Stimulated activated CD4-positive, alpha-beta T cell treated with anti-CD3 and anti-CD28 coated beads, Interleukin-2, amount 100 ng/mL, for 48 hours (primary cell): ENCODE data around the gene TNS3.
A peak's percentile ranks its signal among the peaks of the same experiment; 100 is the strongest.

ENCODE experiments used
- DNase-seq, 2 donors: peaks; one replicate each; pipeline ENCODE4 v3.0.0-alpha.2; 2020

The TNS3 gene

DNA sequence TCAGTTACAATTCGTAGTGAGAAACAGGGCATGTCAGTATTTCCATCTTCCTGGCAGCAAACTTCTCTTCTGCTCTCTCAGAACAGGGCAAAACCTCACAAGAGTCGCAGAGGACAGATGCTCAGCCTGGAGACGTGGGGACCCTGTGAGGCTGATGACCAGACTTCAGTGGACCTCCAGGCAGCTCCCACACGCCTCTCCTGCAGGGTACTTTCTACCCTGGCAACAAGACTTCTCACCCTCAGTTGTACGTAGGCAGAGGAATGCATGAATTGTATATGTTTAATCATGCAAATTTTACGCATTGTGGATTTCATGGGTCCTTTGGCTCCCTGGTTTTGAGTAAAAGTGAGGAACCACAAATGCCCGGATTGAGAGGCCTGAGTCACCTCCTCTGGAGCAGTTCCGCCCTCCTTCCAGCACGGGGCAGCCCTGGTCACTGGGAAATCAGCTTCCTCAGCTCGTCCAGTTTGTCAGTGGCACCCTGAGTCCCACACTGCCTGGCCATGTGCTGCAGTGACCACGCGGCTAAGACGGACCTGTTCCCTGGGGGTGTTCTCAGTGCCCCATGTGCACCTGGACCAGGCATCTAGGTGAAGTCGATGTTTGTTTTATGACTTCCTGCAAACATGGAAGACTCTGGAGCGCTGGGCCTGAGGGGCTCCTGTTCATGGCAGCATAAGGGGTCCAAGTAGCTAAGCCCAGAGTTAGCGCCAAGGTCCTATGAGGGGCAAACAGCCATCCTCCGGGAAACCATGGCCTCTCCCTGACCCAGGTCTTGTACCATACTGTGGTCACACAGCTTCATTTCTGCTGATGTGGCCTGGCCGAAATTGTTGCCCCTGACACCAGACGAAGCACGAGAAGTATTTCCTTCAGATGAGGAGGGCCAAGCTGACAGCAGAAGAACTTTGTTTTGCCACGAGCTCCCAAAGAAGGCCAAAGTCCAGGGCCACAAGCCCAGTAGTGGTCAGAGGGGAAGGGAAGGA lies 165.1 kb downstream of the TNS3 start:
- DNase-seq, result no peak

DNA sequence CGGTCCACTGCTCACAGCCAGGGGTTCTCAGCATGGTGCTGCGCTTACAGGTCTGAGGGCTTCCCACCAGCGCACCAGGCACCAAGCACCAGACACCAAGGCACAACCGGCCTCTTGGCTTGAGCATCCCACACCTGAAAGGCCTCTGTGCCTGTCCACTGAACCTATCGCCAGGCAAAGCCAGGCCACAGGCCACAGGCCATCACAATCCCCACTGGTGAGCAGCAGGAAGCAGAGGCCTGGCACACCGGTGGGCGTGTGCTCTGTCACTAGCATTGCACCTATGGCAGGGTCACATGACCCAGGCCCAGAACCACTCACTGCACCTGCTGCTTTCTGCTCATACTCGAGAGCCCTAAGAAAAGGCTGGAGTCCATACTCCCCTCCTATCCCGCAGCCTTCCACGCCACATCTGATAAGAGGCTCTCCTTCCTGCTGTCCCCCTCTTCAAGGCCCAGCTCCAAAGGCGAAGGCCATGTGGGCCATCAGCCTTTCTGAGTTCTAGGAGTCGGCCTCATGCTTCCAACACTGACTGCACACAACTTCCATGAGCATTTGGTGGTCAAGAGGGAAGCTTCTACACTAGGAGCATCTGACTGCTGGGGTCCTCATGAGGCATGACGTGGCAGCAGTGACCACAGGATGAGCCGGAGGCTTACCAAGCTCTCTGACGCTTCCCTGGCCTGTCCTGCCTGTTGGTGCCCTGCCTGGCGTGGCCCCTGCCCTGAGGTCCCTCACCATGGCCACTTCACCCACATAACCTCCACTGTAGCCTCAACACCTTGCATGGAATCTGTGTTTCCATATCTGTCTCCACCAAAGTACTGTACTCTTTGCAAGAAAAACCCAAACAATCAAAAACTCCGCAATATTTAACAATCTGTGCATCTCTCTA lies 166.3 kb downstream of the TNS3 start:
- no peak for DNase-seq

DNA sequence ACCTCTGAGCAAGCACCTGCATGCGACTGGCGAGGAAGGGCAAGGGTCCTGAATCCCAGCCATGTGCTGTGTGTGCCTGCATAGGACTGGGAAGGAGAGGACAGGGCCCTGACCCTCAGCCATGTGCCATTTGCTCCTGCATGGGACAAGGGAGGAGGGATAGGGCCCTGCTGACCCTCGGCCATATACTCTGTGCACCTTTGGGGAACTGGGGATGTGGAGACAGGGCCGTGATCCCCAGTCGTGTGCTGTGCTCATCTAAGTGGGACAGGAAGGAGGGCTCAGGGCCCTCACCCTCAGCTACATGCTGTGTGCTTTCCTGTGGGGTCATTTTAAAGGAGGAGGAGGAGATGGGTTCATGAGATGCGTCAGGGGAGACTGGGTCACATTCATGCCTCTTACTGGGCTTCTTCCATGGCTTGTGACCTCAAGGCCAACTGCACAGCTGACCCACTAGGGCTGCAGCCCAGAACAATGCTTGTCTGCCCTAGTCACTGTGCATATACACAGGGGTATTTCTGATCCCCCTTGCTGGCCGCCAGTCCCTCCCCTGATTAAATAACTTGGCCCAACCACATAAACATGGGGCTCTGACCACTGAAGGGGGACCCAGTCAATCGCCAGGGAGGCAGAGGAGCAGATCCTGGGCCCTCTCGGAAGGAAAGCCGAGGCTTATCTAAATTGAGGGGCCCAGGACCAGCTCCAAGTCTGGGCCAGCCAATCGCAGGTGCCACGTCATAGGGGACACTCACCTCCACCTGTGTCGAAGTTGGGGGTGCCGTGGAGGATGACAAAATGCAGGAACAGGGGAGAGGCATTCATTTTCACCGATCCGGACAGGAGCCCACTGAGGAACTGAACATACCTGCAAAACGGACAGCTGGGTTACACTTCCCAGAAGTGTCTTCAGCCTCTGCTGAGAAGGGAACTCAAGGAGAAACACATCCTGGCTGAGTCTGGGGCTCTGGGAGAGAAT lies 167.3 kb downstream of the TNS3 start:
- DNase-seq, result no peak

DNA sequence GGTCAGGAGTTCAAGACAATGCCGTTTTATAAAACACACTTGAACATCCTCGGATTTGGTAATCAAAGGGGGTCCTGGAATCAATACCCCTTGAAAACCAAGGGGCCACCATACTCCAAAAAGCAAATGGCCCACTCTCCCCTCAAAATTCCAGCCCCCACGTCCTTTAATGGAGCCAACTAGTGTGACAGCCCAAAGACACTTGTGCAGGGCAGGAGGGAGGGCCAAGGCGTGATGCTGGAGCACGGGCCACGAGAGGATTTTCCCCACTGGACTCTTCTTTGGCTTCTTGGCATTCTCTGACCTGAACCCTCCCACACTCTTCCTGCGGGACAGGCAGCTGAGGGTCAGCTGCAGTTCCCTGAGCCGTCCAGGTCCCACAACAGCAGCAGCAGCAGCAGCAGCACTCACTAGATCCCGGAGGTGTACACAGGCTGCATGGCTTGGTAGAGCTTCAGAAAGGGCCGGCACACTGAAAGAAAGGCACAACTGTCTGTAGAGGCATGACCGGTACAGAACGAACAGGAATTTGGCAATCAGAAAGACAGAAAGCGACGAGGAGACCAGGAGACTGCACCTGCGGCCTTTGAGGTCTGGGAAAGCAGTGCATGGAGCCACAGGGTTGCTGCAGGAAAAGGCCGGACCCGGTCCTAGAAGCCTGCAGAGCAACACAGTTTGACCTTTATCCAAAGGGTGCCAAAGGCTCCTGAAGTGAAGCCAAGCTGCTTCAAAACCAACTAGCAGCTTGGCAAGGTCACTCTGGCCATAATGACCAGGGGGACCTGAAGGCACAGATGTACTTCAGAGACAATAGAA lies 168.2 kb downstream of the TNS3 start:
- DNase-seq, result no peak

DNA sequence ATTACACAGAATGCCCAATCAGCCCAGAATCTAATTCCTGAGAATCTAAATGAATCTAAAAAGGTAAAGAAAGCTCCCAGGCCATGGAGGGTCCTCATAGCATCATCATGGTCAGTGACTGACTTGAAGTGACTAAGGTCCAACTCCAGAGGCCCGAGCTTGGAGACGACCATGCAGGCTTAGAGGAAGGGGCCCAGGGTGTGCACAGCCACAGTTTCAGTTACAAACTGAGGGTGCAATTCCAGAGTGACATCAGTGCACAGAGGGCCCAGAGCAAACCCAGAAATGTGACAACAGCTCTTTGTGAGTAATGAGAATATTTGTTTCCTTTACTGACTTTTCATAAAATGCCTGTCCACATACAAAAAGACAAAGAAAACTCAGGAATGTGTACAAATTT lies 170.0 kb downstream of the TNS3 start:
- no peak for DNase-seq

DNA sequence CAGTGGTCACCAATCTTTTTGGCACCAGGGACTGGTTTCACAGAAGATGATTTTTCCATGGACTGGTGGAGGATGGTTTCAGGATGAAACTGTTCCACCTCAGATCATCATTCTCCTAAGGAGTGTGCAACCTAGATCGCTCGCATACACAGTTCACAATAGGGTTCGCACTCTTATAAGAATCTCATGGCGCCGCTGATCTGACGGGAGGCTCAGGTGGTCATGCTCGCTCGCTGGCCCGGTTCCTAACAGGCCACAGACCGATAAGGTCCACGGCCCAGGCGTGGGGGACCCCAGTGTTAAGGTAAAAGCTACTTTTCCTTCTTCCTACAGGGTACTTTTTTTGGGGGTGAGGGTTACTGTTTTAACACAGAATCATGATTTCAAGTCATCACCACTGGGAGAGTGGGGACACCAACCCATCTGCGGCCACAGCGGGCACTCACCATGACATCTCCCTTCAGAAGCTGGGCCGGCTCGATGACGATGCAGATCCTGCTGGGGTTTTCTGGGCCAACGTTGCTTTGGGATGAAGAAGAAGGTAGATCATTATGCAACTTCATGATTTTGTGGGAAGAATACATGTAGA lies 170.5 kb downstream of the TNS3 start:
- no peak for DNase-seq

DNA sequence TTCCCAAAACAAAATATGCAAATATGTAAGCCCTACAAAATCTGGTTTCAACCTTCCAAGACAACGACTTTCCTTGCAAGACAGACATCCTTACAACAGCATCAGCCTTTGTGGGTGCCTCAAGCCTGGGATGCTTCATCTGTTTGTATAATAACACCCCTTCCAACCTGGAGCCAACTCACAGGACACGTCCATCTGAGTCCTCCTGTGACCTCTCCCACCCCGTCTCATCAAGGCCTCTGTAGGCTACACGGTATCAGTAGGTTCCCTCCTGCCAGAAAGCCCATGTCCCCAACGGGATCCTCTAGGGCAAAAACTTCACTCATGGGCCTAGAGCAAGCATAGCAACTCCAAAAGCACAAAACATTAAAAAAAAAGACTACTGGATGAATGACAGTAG lies 173.2 kb downstream of the TNS3 start:
- DNase-seq, result no peak

DNA sequence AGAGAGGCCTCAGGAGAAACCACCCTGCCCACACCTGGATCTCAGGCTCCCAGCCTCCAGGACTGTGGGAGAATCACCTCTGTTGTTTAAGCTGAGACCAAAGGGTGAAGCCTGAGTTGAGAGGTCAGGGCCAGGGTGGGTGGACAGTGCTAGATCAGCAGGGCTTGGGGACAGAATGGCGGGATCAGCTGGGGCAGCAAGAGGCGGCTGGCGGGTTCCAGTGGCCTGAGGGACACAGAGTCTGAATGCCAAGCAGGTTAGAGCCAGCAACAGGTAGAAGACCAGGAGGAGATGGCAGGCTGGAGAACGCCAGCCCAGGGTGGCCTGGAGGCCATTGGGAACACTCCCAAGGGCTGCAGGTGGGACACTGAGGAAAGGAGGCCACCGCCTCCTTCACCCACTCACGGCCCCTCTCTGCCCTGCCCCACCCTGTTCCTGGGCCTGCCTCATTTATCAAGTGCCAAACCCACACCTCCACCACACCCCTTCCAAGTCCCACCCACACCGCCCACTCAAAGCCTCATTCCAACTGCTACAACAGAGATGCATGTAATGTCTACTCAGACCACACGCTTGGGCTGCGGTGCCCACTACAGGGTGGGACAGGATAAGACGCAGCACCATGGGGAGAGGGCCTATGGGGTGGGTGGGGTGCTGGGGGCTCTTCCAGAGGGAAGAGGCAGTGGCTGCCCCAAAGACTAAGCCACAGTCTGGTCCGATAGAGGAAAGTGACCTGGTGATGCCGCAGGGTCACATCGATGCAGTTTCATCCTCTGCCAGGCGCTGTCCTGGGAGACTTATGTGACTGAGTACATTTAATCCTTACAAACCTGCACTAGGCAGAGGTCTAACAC lies 173.9 kb downstream of the TNS3 start:
- DNase-seq, result no peak

DNA sequence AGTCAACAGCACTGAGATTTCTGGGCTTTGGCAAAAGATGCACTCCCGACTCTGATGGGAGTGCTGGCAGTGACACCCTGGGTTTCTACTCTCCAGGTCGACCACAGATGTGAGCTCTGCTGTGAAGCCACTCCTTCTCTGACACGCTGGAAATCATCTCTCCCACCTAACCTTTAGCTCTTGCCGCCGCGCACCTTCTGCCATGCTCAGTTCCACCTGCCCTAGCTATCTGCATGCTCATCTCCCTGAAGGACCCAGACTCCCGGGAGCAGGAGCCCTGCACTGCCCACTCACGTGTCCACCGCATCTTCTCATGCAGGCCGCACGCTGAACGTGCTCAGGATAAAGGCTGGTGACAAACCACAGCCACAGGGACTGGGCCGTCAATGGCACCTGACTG lies 174.8 kb downstream of the TNS3 start:
- DNase-seq, result no peak

DNA sequence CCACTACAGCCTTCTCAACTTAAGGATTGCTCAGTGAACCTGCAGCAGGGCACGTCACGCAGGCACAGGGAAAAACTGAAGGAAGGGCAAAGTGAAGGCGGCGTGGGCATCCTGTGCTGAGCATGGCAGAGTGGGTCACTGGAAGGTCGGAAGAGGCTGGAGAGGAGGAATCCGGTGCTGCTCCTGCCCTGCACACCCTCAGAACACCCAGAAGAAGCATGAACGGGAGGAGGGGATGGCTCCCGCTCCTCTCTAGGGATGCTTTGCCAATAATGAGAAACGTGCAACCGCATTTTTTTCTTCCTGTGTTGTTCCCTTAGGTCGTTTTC lies 175.1 kb downstream of the TNS3 start:
- no peak for DNase-seq

DNA sequence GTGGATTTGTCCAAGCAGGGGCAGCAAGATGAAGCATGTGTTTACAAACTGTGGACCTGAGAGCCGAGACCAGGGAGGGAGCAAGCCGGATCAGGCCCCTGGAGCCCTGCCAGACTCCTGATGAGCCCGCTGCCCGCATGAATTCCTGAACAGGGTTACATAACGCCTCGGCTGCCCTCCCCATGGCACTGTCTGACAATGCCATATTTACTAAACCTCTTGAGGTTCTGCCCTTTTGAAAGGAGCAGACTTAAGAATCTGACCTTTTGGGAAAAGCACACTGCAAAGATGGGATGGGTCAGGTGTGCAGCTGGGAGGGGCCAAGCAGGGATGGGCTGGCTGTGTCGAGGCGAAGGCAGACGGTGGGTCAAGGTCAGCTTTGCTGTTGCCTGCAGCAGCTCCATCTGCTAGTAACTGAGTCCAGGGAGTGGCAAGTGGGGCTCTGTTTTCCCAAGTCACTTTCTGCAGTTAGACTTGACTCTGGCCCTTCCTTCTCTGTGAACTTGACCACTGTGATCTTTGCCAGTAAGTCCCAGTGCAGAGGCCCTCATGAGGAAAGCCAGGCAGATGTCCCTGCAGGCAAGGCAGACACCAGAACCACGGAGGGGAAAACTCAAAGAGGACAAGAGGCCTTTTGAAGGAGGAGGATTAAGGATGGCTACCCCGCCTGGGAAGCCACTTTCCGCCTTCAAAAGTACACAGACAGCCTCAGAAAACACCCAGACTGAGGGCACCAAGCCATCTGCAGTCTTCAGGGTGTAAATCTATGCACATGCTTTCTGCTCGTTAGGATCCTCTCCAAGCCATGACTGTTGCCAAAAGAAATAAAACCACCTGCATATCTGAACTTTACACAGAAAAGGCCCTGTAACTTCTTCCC lies 175.8 kb downstream of the TNS3 start:
- no peak for DNase-seq

DNA sequence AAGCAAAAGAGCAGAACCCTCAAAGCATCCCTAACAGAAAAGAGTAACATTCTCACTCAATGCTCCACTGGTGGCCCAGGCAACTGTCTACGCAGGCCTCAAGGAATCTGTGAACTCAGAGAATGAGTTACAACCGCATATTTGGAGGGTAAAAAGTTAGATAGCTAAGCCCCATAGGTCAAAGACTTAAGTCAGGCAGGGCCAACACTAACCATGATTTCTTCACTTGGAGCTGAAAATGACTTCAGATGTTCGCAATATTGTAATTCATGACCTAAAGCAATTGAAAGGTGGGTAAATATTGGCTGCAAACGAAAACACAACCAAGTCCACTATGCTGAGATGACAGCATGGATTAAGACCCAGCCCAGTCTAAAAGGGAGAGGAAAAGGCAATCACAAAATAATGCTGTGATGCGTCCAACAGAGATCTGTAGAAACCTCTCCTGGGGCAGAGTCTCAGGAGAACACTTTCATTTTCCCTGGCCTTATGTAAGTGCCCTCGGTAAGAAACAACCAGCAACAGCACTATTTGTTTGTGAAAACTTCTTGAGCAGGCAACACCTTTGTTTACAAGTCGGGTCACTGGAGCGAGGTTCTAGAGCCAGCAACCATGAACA lies 176.5 kb downstream of the TNS3 start:
- DNase-seq, result no peak

DNA sequence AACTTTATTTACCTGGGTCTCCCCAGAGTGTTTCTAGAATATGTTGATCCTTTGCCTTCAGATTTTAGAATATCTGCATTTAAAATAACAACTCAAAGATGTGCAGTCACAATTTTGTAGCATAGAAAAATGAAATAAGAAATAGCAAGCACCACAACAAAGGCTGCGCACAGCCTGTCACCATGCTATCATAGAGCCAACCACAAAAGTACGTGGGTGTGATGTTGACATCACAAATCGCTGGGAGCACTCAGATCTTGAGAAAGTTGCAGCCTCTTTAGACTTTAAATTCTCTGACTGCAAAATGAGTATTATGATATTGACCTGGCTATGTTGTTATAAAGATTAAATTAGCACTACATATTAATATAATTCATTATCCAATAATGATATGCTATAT lies 177.9 kb downstream of the TNS3 start:
- peak; percentile 5 to 9 for DNase-seq

DNA sequence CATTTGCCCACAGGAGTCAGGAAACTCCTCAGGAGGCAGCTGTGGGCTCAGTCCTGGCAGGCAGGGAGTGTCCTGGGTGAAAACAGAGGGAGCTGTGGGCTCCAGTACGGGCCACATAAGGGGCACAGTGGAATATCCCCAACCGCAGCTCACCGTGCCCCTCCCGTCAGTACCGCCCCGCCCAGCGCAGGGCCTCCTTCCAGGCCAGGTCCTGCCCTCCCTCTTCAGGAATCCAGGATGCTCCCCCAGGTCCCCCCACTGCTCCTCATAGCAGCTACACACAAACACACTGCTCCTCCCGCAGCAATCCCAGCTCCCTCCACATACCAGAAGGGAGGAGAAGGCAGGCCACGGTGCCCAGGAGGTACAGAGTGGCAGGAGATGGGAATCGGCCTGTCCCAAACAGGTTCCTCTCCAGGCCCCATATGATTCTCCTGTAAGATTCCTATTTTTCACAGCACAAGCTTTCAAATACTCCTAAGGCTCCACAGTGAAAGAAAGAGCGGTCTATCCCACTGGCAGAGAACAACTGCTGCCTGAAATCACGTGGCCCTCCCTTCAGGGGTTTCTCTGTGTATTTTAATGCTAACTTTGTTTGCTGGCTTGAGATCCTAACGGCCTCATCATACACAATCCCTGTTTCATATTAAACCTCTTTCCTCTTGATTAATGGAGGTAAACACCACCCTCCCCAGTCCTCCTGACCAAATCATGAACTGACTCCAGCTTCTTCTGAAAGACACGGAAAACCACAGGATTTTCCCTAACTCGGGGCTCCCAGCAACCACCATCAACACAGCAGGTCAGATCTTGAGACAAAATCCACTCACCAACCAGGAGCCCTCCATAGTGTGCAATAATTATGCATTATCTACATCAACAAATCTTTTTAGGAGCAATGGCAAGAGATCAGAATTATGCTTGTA lies 178.7 kb downstream of the TNS3 start:
- DNase-seq, result no peak

DNA sequence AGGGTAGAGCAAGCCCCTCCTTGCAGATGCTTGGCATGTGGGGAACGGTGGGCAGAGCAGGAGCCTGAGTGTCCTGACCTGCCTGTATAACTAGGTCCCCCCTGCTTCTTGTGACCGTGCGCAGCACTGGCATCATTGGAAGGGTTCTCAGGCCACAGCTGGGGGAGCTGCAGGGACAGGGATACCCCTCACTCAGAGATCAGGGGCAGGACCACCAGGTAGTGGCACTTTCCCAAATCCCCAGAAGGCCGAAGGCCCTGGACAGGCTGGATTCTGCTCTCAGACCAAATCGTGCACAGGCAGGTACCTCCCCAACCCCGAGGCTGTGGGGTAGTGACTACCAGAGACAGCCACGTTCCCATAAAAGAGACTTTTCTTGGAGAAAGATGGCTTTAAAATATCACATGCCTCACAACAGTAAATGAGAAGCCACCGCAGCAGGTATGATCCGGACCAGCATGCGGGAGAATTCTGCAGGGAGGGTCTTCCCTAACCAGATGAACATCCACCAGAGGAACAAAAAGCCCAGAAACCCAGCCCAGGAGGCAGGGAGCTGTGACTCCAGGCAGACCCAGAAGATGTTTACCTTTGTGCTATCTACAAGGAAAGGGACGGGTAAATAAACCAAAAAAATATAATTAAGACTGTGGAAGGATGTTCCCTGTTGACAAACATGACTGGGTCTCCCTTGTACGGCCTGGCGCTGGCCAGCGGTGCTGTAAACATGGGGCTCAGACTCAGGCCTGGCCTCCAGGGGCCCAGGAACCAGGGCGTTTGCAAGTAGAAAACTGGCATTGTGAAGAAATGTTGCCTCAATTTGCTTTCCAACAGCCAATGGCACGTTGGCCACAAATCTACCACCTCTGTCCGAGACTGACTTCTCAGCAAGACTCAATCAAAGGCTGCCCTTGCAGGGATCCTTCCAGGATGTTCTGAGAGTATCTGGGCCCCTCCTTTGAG lies 180.0 kb downstream of the TNS3 start:
- no peak for DNase-seq

DNA sequence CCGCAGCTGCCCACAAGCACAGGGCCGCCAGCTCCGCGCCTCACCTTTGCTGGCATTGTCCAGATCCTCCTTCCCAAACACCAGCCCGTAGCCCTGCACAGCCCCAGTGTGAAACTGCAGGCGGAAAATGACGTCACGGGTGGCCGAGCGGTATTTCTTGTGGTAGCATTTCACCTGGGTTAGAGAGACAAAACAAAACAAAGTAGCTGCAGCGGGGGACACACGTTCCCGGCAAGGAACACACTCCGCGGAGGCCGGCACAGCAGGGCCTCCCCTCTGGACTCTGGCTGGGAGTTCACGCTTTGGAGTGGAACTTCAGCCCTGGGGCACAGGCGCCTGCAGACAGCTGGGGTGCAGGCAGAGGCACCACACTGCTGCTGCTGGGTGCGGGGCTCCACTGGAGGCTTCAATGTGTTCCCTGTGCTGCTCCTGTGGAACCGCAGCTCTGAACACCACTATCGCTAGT lies 181.1 kb downstream of the TNS3 start:
- DNase-seq, result no peak
